GM23338 (cell line): ENCODE data around the gene VOPP1. TPM values are rescaled to one million over a fixed set of nuclear protein-coding genes. Genes with fewer than 3 reads are reported as not detected.

ENCODE experiments used
- ATAC-seq: fragments of 200-7000 bp; cut with Tn5 transposase; 3 replicates; pipeline ENCODE4 v1.9.1; 2020
- DNase-seq: peaks from one replicate; pipeline ENCODE4 v3.0.0-alpha.2; 2015; ENCODE audit warnings: low spot score
- H2AFZ ChIP-seq: fragments of 200-600 bp; sonication (generic); 2 replicates; pipeline ENCODE4 v1.8.0; 2016; ENCODE audit warnings: antibody characterized with exemption, mild to moderate bottlenecking, moderate library complexity
- H3F3A ChIP-seq: fragments of 200-600 bp; sonication (generic); replicated peaks from 2 replicates; pipeline ENCODE4 v1.8.0; 2017; ENCODE audit warnings: antibody characterized with exemption, mixed run types, low read depth
- H3K27ac ChIP-seq: fragments of 200-600 bp; sonication (generic); 2 replicates; pipeline ENCODE4 v1.6.1; 2016; ENCODE audit warnings: low read depth
- H3K27me3 ChIP-seq: fragments of 200-600 bp; sonication (generic); 2 replicates; pipeline ENCODE4 v1.8.0; 2016; ENCODE audit warnings: mild to moderate bottlenecking, mixed run types, moderate library complexity; ENCODE audit not compliant: insufficient read depth
- H3K36me3 ChIP-seq: fragments of 200-600 bp; sonication (generic); 2 replicates; pipeline ENCODE4 v1.8.0; 2016; ENCODE audit warnings: mild to moderate bottlenecking; ENCODE audit not compliant: insufficient read depth
- H3K4me1 ChIP-seq: fragments of 200-600 bp; sonication (generic); 2 replicates; pipeline ENCODE4 v1.8.0; 2016; ENCODE audit warnings: mild to moderate bottlenecking, moderate library complexity; ENCODE audit not compliant: insufficient read depth
- H3K4me2 ChIP-seq: fragments of 200-600 bp; sonication (generic); 2 replicates; pipeline ENCODE4 v1.7.1; 2017; ENCODE audit warnings: mixed run types
- H3K4me3 ChIP-seq: fragments of 200-600 bp; sonication (generic); 2 replicates; pipeline ENCODE4 v1.6.1; 2016; ENCODE audit warnings: mixed run types
- H3K79me2 ChIP-seq: fragments of 200-600 bp; sonication (generic); replicated peaks from 2 replicates; pipeline ENCODE4 v1.8.0; 2017; ENCODE audit warnings: mild to moderate bottlenecking; ENCODE audit not compliant: insufficient read depth
- H3K9me2 ChIP-seq: fragments of 200-600 bp; sonication (generic); 2 replicates; pipeline ENCODE4 v1.8.0; 2017; ENCODE audit not compliant: insufficient read depth
- H4K20me1 ChIP-seq: fragments of 200-600 bp; sonication (generic); replicated peaks from 2 replicates; pipeline ENCODE4 v1.8.0; 2017; ENCODE audit warnings: mild to moderate bottlenecking; ENCODE audit not compliant: insufficient read depth
- H3K27ac Mint-ChIP-seq: 2 replicates; pipeline ENCODE4 v1.8.0; 2020; ENCODE audit warnings: inconsistent platforms, mild to moderate bottlenecking, moderate library complexity, mixed read lengths
- H3K27me3 Mint-ChIP-seq: 3 replicates; pipeline ENCODE4 v1.8.0; 2022; ENCODE audit warnings: low read depth, mild to moderate bottlenecking, moderate library complexity, mixed read lengths, inconsistent platforms; ENCODE audit not compliant: insufficient read depth, poor library complexity
- H3K36me3 Mint-ChIP-seq: 3 replicates; pipeline ENCODE4 v1.8.0; 2021; ENCODE audit warnings: low read depth, mild to moderate bottlenecking, inconsistent platforms, moderate library complexity, mixed read lengths
- H3K4me1 Mint-ChIP-seq: 3 replicates; pipeline ENCODE4 v1.8.0; 2020; ENCODE audit warnings: mild to moderate bottlenecking, inconsistent platforms, mixed read lengths
- H3K4me3 Mint-ChIP-seq: 3 replicates; pipeline ENCODE4 v1.8.0; 2021; ENCODE audit warnings: moderate library complexity, mild to moderate bottlenecking, inconsistent platforms, mixed read lengths
- H3K9me3 Mint-ChIP-seq: 3 replicates; pipeline ENCODE4 v1.8.0; 2020; ENCODE audit warnings: moderate library complexity, mild to moderate bottlenecking, inconsistent platforms, mixed read lengths
- CREB1 ChIP-seq: fragments of 250-450 bp; sonication (Bioruptor Pico); IDR thresholded peaks from 2 replicates; pipeline ENCODE4 v1.5.0; 2020; ENCODE audit warnings: low read depth, mild to moderate bottlenecking, moderate library complexity
- ETS1 ChIP-seq: IDR thresholded peaks from 2 replicates; pipeline ENCODE4 v1.6.1; 2016; ENCODE audit warnings: antibody characterized with exemption
- EZH2 ChIP-seq: fragments of 200-600 bp; sonication (generic); IDR thresholded peaks from one replicate; pipeline ENCODE4 v1.8.0; 2017; ENCODE audit warnings: antibody characterized with exemption, mild to moderate bottlenecking, low read depth; ENCODE audit not compliant: unreplicated experiment
- EZH2phosphoT487 ChIP-seq: fragments of 200-600 bp; sonication (generic); IDR thresholded peaks from one replicate; pipeline ENCODE4 v1.8.1; 2018; ENCODE audit warnings: antibody characterized with exemption; ENCODE audit not compliant: unreplicated experiment
- NANOG ChIP-seq: IDR thresholded peaks from 2 replicates; pipeline ENCODE4 v1.6.1; 2016; ENCODE audit warnings: antibody characterized with exemption, borderline replicate concordance
- POLR2AphosphoS5 ChIP-seq: IDR thresholded peaks from 2 replicates; pipeline ENCODE4 v1.6.1; 2016; ENCODE audit warnings: antibody characterized with exemption, low read depth
- REST ChIP-seq: IDR thresholded peaks from one replicate; pipeline ENCODE4 v1.6.1; 2018; ENCODE audit warnings: antibody characterized with exemption; ENCODE audit not compliant: unreplicated experiment
- STAT1 ChIP-seq: IDR thresholded peaks from one replicate; pipeline ENCODE4 v1.6.1; 2016; ENCODE audit warnings: antibody characterized with exemption; ENCODE audit not compliant: unreplicated experiment
- ZNF114 ChIP-seq: fragments of 250-450 bp; sonication (Bioruptor Pico); IDR thresholded peaks from 2 replicates; pipeline ENCODE4 v1.5.0; 2020; ENCODE audit warnings: mild to moderate bottlenecking, moderate library complexity
- polyA plus RNA-seq: library from polyadenylated mRNA; unstranded; fragments of >200 nt; fragmentation: Nextera tagmentation; extraction: Ambion mirVana; gene quantifications from 2 replicates; pipeline ENCODE4 v1.2.1, GENCODE V29; 2016
- total RNA-seq: library from RNA; depleted of rRNA; stranded (reverse); fragments of >200 nt; shearing (Covaris generic); gene quantifications from 2 replicates; pipeline ENCODE4 v1.2.3, GENCODE V29; 2014
- TF ChIP-seq, protein P1 (sequence below), 2 experiments: fragments of 200-600 bp in 1 of 2; sonication (generic) in 1 of 2; conservative IDR thresholded peaks; 2 replicates each; pipeline versions ENCODE4 v1.5.1 to v1.6.1; 2016 to 2017; ENCODE audit warnings: antibody characterized with exemption in 2 of 2, low read depth in 2 of 2, mild to moderate bottlenecking in 2 of 2, moderate library complexity in 1 of 2

The VOPP1 gene
- total and polyA plus RNA-seq, 2 experiments from 2014 or later = 28.2 to 73.7 TPM

DNA sequence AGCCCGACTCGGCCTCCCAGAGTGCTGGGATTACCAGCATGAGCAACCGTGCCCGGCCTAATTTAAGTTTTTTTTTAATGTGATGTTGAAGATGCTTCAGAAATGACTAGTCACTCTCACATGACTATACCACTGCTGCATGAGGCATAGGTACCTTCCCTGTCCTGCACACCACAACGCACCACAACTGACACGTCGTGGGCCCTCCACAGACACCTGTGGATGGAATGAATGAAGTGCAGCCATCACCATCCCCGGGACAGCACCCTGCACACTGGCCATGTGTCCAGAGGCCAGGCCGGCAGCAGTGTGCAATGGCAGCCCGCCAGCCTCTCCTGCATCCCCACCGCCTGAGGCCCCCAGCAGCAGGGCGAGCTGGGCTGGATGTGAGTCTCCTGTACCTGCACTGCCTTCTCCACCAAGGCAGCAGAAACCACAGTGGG, 55.1 kb downstream of the VOPP1 start:
- no peak for ATAC-seq
- H3K4me3 ChIP-seq = no peak overlapping the region
- no peak overlapping the region for H2AFZ ChIP-seq
- no peaks in the 10 kb centered on the region for H3F3A ChIP-seq
- H3K4me2 ChIP-seq = no peak overlapping the region
- no peaks in the 10 kb centered on the region for H3K9me2 ChIP-seq
- no peak for DNase-seq
- peaks cover 23% of the 10 kb centered on the region for H3K4me1 ChIP-seq
- no peaks in the 10 kb centered on the region for H3K9me3 Mint-ChIP-seq
- peaks cover 17% of the 10 kb centered on the region for H3K27me3 Mint-ChIP-seq
- no peak overlapping the region for H3K27ac ChIP-seq
- TF ChIP-seq ZNF114 (CRISPR knock-in tag) (no peak), ETS1 (no peak), EZH2 (no peak), NANOG (no peak), POLR2AphosphoS5 (no peak), CREB1 (no peak), STAT1 (no peak), REST (no peak)
- TF ChIP-seq, protein P1, sequence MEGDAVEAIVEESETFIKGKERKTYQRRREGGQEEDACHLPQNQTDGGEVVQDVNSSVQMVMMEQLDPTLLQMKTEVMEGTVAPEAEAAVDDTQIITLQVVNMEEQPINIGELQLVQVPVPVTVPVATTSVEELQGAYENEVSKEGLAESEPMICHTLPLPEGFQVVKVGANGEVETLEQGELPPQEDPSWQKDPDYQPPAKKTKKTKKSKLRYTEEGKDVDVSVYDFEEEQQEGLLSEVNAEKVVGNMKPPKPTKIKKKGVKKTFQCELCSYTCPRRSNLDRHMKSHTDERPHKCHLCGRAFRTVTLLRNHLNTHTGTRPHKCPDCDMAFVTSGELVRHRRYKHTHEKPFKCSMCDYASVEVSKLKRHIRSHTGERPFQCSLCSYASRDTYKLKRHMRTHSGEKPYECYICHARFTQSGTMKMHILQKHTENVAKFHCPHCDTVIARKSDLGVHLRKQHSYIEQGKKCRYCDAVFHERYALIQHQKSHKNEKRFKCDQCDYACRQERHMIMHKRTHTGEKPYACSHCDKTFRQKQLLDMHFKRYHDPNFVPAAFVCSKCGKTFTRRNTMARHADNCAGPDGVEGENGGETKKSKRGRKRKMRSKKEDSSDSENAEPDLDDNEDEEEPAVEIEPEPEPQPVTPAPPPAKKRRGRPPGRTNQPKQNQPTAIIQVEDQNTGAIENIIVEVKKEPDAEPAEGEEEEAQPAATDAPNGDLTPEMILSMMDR (conservative IDR thresholded peaks at IDR 0.05; ENCODE audit: low read depth in 2 of 2) = no peak
- peaks cover 23% of the 10 kb centered on the region for H3K36me3 Mint-ChIP-seq
- H3K79me2 ChIP-seq = peaks cover 21% of the 10 kb centered on the region
- H3K4me1 Mint-ChIP-seq = peaks cover 38% of the 10 kb centered on the region
- H3K36me3 ChIP-seq = no peaks in the 10 kb centered on the region
- no peak overlapping the region for H3K27ac Mint-ChIP-seq
- H3K4me3 Mint-ChIP-seq = no peak overlapping the region
- no peaks in the 10 kb centered on the region for H3K27me3 ChIP-seq
- H4K20me1 ChIP-seq = peaks cover 9% of the 10 kb centered on the region

GRCh38 chr7:55516409-55516808, 55.9 kb downstream of the VOPP1 start:
- H2AFZ ChIP-seq = no peak overlapping the region
- peaks cover 22% of the 10 kb centered on the region for H3K4me1 ChIP-seq
- no peak for ATAC-seq
- TF ChIP-seq EZH2phosphoT487 (no peak), CREB1 (no peak), REST (no peak), ETS1 (no peak), NANOG (no peak)
- TF ChIP-seq, protein P1 (conservative IDR thresholded peaks at IDR 0.05; ENCODE audit: low read depth in 2 of 2) = no peak

More at GRCh38 chr7:55516409-55516808, 55.9 kb downstream of the VOPP1 start:
- Mint-ChIP-seq H3K4me3 (no peak overlapping the region), H3K9me3 (no peaks in the 10 kb centered on the region), H3K27ac (no peak overlapping the region), H3K27me3 (peaks cover 15% of the 10 kb centered on the region), H3K4me1 (peaks cover 38% of the 10 kb centered on the region), H3K36me3 (peaks cover 23% of the 10 kb centered on the region)
- no peak overlapping the region for H3K4me3 ChIP-seq
- no peaks in the 10 kb centered on the region for H3K27me3 ChIP-seq
- no peaks in the 10 kb centered on the region for H3K9me2 ChIP-seq
- no peaks in the 10 kb centered on the region for H3K36me3 ChIP-seq
- DNase-seq = no peak
- H3K79me2 ChIP-seq = peaks cover 21% of the 10 kb centered on the region
- H3K4me2 ChIP-seq = no peak overlapping the region
- peaks cover 9% of the 10 kb centered on the region; the same call in 1 of the 2 replicates for H4K20me1 ChIP-seq
- no peaks in the 10 kb centered on the region for H3F3A ChIP-seq
- H3K27ac ChIP-seq = no peak overlapping the region
